ENCODE results near the gene STK32B. TPM values are rescaled to one million over a fixed set of nuclear protein-coding genes. Genes with fewer than 3 reads are reported as not detected.

STK32B gene
- total and polyA plus RNA-seq, 11 donors = 0.08 to 2.0 (median 0.25) TPM

DNA sequence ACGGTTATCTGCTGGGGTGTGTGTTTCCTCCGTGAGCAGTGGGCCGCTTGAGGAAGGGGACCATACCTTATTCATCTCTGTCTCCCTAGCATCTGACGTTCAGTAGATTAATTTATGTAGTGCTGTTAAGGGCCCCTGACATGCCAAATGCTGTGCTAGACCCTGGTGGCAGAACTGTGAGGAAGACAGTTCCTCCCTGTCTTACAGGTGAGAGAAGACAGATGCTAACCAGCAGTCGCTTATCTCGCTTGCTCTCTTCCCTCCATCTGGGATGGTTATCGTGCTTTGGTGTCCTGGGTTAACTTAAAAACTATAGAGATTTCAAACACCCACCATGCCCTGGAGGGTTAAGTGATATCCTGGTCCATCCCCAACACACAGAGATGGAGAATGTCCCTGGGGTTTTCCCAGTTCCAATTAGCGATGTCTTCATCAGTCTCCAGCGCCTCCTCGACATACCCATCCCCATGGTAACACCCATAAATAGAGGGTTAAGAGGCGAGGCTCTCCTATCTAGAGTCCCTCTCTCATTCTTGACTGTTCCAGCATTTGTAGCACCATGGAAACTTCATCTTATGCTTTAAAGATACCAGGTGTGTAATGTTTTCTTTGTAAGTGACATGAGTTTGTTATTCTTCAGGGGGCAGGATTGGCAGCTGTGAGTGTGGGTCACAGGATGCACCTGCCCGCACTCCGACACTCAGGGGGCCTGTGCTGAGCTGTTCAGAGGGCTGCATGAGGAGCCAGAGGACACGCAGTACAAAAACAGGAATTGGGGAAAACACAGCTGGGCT is 135.2 kb downstream of the STK32B start:
- Histone ChIP-seq H3K36me3 (no peaks in the 10 kb centered on the region), H3K4me3 (no peak overlapping the region), H3K27ac (no peak overlapping the region), H3K27me3 (peaks cover 0 to 13% (median 0%) of the 10 kb centered on the region in 9 donors), H3K4me1 (no peaks in the 10 kb centered on the region), H3K9me3 (no peaks in the 10 kb centered on the region)
- intact Hi-C loops (cut with DNase I) = no loop called here
- DNase-seq (no peak), ATAC-seq (no peak)
- 32 to 41% (median 37%) methylated on average over 13 to 14 of the region's 14 CpGs for WGBS, 4 donors
- no peak for TF ChIP-seq POLR2A (IDR thresholded peaks at IDR 0.05)
- TF ChIP-seq, protein P1, sequence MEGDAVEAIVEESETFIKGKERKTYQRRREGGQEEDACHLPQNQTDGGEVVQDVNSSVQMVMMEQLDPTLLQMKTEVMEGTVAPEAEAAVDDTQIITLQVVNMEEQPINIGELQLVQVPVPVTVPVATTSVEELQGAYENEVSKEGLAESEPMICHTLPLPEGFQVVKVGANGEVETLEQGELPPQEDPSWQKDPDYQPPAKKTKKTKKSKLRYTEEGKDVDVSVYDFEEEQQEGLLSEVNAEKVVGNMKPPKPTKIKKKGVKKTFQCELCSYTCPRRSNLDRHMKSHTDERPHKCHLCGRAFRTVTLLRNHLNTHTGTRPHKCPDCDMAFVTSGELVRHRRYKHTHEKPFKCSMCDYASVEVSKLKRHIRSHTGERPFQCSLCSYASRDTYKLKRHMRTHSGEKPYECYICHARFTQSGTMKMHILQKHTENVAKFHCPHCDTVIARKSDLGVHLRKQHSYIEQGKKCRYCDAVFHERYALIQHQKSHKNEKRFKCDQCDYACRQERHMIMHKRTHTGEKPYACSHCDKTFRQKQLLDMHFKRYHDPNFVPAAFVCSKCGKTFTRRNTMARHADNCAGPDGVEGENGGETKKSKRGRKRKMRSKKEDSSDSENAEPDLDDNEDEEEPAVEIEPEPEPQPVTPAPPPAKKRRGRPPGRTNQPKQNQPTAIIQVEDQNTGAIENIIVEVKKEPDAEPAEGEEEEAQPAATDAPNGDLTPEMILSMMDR (IDR thresholded peaks at IDR 0.05) = no peak

DNA sequence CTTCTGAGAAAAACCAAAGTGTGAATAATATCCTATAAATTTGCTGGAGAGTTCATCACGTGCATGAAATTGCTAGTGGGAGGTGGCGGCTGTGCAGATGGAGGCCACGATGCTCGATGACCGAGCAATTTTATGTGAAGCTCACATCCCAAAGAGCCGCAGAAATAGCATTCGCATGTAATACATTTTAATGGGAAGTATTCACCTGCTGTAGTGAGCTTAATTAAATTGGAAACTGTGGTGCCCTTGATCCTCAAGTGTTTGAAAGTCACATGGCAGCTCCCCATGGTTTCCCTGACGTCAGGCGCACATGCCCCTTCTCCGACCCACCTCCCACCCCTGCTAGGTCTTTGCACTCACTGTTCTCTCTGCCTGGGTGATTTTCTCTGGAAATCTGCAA is 136.8 kb downstream of the STK32B start:
- TF ChIP-seq, protein P1 (IDR thresholded peaks at IDR 0.05) = no peak
- no peak for TF ChIP-seq POLR2A (IDR thresholded peaks at IDR 0.05)
- Histone ChIP-seq H3K4me3 (no peak overlapping the region), H3K4me1 (no peaks in the 10 kb centered on the region), H3K27me3 (peaks cover 0 to 13% (median 0%) of the 10 kb centered on the region in 9 donors), H3K36me3 (no peaks in the 10 kb centered on the region), H3K27ac (no peak overlapping the region), H3K9me3 (no peaks in the 10 kb centered on the region)
- no peak for DNase-seq
- intact Hi-C loops (cut with DNase I) = no loop called here
- ATAC-seq = no peak
- 80 to 85% (median 84%) methylated on average over 10 of the region's 10 CpGs for WGBS, 4 donors

DNA sequence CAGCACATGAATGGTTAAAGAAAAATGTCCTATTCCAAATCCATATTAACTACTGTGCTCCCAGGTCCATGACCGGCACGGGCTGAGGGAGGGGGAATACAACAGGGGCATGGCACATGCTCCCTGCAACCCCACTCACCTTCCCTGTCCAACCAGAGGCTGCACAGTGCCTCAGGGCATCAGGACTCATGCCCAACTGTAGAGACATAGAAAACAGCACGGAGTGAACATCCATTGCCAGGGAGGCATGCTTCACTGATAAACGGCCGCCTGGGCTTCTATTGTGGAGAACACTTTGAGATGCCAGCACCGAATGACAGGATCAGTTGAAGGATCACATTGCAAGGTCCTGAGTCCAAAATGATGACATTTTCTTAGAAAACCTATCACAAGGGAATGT is 140.6 kb downstream of the STK32B start:
- ATAC-seq = no peak
- 76 to 82% (median 80%) methylated on average over 6 of the region's 6 CpGs for WGBS, 4 donors
- DNase-seq = no peak

DNA sequence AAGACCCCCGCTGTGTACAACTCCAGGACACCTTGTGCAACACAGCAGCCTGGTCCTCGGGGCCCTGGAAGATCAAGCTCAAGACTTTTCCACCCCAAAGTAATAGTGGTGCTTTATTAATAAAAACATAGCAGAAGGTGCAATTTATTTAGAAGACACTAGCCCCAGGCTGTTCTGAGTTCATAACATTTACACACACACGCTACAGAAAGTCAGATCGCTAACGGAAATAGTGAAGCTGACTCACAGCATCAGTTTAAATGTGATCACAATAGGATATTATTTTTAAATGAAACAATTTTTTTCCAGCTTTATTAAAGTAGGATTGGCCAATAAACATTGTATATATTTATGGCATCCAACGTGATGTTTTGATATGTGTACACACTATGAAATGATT is 141.0 kb downstream of the STK32B start:
- intact Hi-C loops (cut with DNase I) = no loop called here
- 76 to 88% (median 80%) methylated on average over 6 of the region's 6 CpGs for WGBS, 4 donors

More for the DNA sequence above, 140.6 kb downstream of the STK32B start:
- peaks cover 0 to 9% (median 0%) of the 10 kb centered on the region in 9 donors for H3K27me3 ChIP-seq
- H3K4me3 ChIP-seq = no peak overlapping the region
- no peak overlapping the region for H3K27ac ChIP-seq
- TF ChIP-seq, protein P1 (IDR thresholded peaks at IDR 0.05) = no peak
- TF ChIP-seq POLR2A (IDR thresholded peaks at IDR 0.05) = no peak
- H3K4me1 ChIP-seq = no peaks in the 10 kb centered on the region
- H3K9me3 ChIP-seq = no peaks in the 10 kb centered on the region
- no peaks in the 10 kb centered on the region for H3K36me3 ChIP-seq
- intact Hi-C loops (cut with DNase I) = no loop called here

More for the DNA sequence above, 141.0 kb downstream of the STK32B start:
- no peak overlapping the region for H3K27ac ChIP-seq
- H3K9me3 ChIP-seq = no peaks in the 10 kb centered on the region
- ATAC-seq = no peak
- H3K36me3 ChIP-seq = no peaks in the 10 kb centered on the region
- H3K4me1 ChIP-seq = no peaks in the 10 kb centered on the region
- DNase-seq = no peak
- TF ChIP-seq, protein P1 (IDR thresholded peaks at IDR 0.05) = no peak
- no peak for TF ChIP-seq POLR2A (IDR thresholded peaks at IDR 0.05)
- H3K4me3 ChIP-seq = no peak overlapping the region
- H3K27me3 ChIP-seq = peaks cover 0 to 4% (median 0%) of the 10 kb centered on the region in 9 donors

Data from heart left ventricle (tissue), 16 donors.